HG03378 (cell line): ENCODE measurements around the gene CD3D.

ENCODE experiments used
- ATAC-seq: cut with Tn5 transposase; IDR thresholded peaks from one replicate; pipeline ENCODE4 v1.9.1; 2021; ENCODE audit warnings: mild to moderate bottlenecking, moderate library complexity; ENCODE audit not compliant: unreplicated experiment

Gene CD3D

GRCh38 chr11:118342503-118343161, at the start of gene CD3D:
Gene CD3D, minus strand, starts transcription at chr11:118342705. Its CDS starts 98 bp downstream, at chr11:118342607.
- no peak for ATAC-seq

GRCh38 chr11:118383657-118384056, 41.2 kb upstream of the CD3D start:
- no peak for ATAC-seq

- no peak for ATAC-seq
These were observed 40.4 kb upstream of the CD3D start for GRCh38 chr11:118382954-118383353.

GRCh38 chr11:118380571-118380970, 38.1 kb upstream of the CD3D start:
- ATAC-seq, result no peak

- no peak for ATAC-seq
These were observed 37.0 kb upstream of the CD3D start for GRCh38 chr11:118379497-118379896.

GRCh38 chr11:118375978-118376377, 33.5 kb upstream of the CD3D start:
- no peak for ATAC-seq

GRCh38 chr11:118374729-118375128, 32.2 kb upstream of the CD3D start:
- no peak for ATAC-seq

- no peak for ATAC-seq
These were observed 31.4 kb upstream of the CD3D start for GRCh38 chr11:118373871-118374270.

- no peak for ATAC-seq
These were observed 30.8 kb upstream of the CD3D start for GRCh38 chr11:118373263-118373662.

GRCh38 chr11:118370774-118371173, 28.3 kb upstream of the CD3D start:
- no peak for ATAC-seq

- no peak for ATAC-seq
These were observed 23.8 kb upstream of the CD3D start for GRCh38 chr11:118366287-118366686.

GRCh38 chr11:118364956-118365615, 22.6 kb upstream of the CD3D start:
- ATAC-seq, result no peak

GRCh38 chr11:118359295-118359958, 16.9 kb upstream of the CD3D start, which contains the start of gene UBE4A:
Gene UBE4A, plus strand, starts transcription at chr11:118359600. Its CDS starts 5,481 bp downstream, at chr11:118365081.
- ATAC-seq, result peak; percentile 65

GRCh38 chr11:118358071-118358470, 15.6 kb upstream of the CD3D start:
- ATAC-seq, result no peak

GRCh38 chr11:118353084-118353710, 10.7 kb upstream of the CD3D start:
- ATAC-seq, result no peak

GRCh38 chr11:118349475-118349874, 7.0 kb upstream of the CD3D start:
- ATAC-seq, result no peak

- ATAC-seq, result no peak
These were observed 1.5 kb upstream of the CD3D start, which contains the start of gene CD3G for GRCh38 chr11:118343981-118344515. Gene CD3G, plus strand, starts transcription at chr11:118344344. Its CDS starts 80 bp downstream, at chr11:118344424.

- no peak for ATAC-seq
These were observed 743 bp upstream of the CD3D start for GRCh38 chr11:118343248-118343647.

GRCh38 chr11:118341815-118342489, 553 bp downstream of the CD3D start:
- no peak for ATAC-seq

- ATAC-seq, result no peak
These were observed 1.2 kb downstream of the CD3D start for GRCh38 chr11:118341261-118341660.

GRCh38 chr11:118340449-118340848, 2.1 kb downstream of the CD3D start:
- no peak for ATAC-seq
